ENCODE data around the gene MRAS.

The MRAS gene

GRCh38 chr3:138366006-138366759 is 17.8 kb downstream of the MRAS start:
- CTCF ChIA-PET: interaction anchor here (1.0 kb wide), 1 partner anchor 51 kb away, joined by 3 read pairs; no protein-coding TSS in a partner anchor
- H3K4me3 ChIP-seq (ENCODE audit: low read depth, low read length): no peak overlapping the region
- H3K9me3 ChIP-seq (ENCODE audit: control insufficient read depth, insufficient read depth, low read depth, low read length): no peaks in the 10 kb centered on the region
- POLR2A ChIA-PET: no interaction called here
- no peak for TF ChIP-seq ZBTB6 (tag by site-specific recombination; IDR thresholded peaks at IDR 0.05)
- no peak for TF ChIP-seq ZNF701 (tag by site-specific recombination; IDR thresholded peaks at IDR 0.05)
- no peak for TF ChIP-seq ZNF76 (tag by site-specific recombination; IDR thresholded peaks at IDR 0.05; ENCODE audit: borderline replicate concordance, low read depth)
- no peak for TF ChIP-seq PRDM4 (tag by site-specific recombination; IDR thresholded peaks at IDR 0.05)
- TF ChIP-seq ZFP41 (tag by site-specific recombination; IDR thresholded peaks at IDR 0.05; ENCODE audit: borderline replicate concordance): no peak
- TF ChIP-seq ZNF292 (tag by site-specific recombination; IDR thresholded peaks at IDR 0.05; ENCODE audit: borderline replicate concordance, low read depth): no peak
- no peak for TF ChIP-seq ZBTB7A (tag by site-specific recombination; IDR thresholded peaks at IDR 0.05; ENCODE audit: low read depth)
- no peak for TF ChIP-seq ZIC2 (tag by site-specific recombination; IDR thresholded peaks at IDR 0.05)
- TF ChIP-seq KLF10 (tag by site-specific recombination; IDR thresholded peaks at IDR 0.05): no peak
- no peak for TF ChIP-seq KLF8 (tag by site-specific recombination; IDR thresholded peaks at IDR 0.05)
- no peak for TF ChIP-seq ZFP37 (tag by site-specific recombination; IDR thresholded peaks at IDR 0.05)
- no peak for TF ChIP-seq ZNF174 (tag by site-specific recombination; IDR thresholded peaks at IDR 0.05)
- TF ChIP-seq ZNF157 (tag by site-specific recombination; IDR thresholded peaks at IDR 0.05): no peak
- H3K4me1 ChIP-seq (ENCODE audit: control insufficient read depth, insufficient read depth, low read length): no peaks in the 10 kb centered on the region
- H3K36me3 ChIP-seq (ENCODE audit: control insufficient read depth in 2 of 2, insufficient read depth in 1 of 2, low read length in 2 of 2): no peaks in the 10 kb centered on the region
- H3K27ac ChIP-seq (ENCODE audit: extremely low read depth, low read depth, low read length): no peak overlapping the region

GRCh38 chr3:138367326-138367850 is 19.0 kb downstream of the MRAS start:
- Histone ChIP-seq H3K4me1 (ENCODE audit: control insufficient read depth, insufficient read depth, low read length) (no peaks in the 10 kb centered on the region), H3K4me3 (ENCODE audit: low read depth, low read length) (no peak overlapping the region), H3K27ac (ENCODE audit: extremely low read depth, low read depth, low read length) (no peak overlapping the region), H3K36me3 (ENCODE audit: control insufficient read depth in 2 of 2, insufficient read depth in 1 of 2, low read length in 2 of 2) (no peaks in the 10 kb centered on the region), H3K9me3 (ENCODE audit: control insufficient read depth, insufficient read depth, low read depth, low read length) (no peaks in the 10 kb centered on the region)
- TF ChIP-seq KLF9 (tag by site-specific recombination; IDR thresholded peaks at IDR 0.05; ENCODE audit: low read depth) (no peak), SETDB1 (IDR thresholded peaks at IDR 0.05; ENCODE audit: insufficient read length, low read length) (no peak), ZNF571 (tag by site-specific recombination; IDR thresholded peaks at IDR 0.05) (no peak), ZNF175 (tag by site-specific recombination; IDR thresholded peaks at IDR 0.05) (no peak), ZNF223 (tag by site-specific recombination; IDR thresholded peaks at IDR 0.05) (no peak), PRDM10 (tag by site-specific recombination; IDR thresholded peaks at IDR 0.05) (no peak)
- ChIA-PET POLR2A (no interaction called here), CTCF (interaction anchor here (0.6 kb wide), 1 partner anchor 421 kb away, joined by 3 read pairs; no protein-coding TSS in a partner anchor)

All from HEK293 (cell line).